ENCODE results near the gene RAET1G.

The RAET1G gene

DNA sequence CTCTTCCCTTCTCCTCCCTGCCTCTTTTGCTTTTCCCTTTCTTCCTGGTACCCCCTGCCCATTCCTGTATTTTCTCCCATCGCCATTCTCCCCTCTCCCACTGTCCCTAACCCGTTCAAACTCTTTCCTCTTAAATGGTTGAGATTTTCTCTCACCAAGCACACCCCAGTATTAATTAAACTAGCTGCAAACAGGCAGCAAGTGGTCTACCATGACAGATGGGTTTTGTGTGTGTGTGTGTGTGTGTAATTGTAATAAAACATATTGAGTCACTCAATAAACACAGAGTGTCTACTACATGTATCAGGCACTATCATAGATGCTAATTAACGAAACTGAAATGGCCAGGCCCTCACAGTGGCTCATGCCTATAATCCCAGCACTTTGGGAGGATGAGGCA lies 31.7 kb downstream of the RAET1G start:
- DNase-seq, result no peak

DNA sequence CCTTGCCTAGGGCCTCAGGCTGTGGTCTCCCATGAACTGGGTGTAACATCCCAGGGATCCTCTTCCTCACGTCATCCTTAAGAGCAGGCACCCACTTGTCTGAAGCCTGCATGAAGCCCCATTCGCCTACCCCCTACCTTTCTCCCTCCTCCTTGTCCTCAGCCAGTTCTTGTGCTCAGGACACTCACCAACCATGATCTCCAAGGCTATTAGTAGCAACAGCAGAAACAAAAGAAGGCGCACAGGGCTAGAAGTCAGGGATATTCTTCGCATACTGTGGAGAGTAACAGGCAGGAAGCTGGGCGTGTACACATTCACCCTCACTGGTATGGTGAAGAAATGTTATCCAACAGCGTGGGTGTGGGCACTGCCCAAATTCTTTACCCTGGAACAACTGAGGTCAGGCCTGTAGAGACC lies 32.3 kb downstream of the RAET1G start:
- no peak for DNase-seq

DNA sequence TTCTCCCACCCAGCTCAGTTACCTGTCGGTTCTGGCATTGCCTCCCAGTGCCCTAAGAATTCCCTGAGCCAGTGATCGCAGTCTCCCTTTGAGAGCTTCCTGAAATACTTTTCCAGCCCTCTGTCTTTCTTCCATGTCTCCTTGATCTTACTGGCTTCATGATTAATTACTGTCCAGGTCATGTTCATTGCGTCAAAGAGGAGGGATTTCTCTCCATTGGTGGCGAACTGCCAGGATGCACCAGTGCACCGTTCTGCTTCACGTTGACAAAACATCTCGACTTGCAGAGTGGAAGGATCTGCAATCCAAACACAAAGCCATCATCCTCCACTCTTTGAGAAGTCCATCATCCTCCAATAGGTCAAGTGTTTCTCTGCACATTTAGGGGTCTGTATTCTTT lies 33.6 kb downstream of the RAET1G start:
- DNase-seq, result no peak

DNA sequence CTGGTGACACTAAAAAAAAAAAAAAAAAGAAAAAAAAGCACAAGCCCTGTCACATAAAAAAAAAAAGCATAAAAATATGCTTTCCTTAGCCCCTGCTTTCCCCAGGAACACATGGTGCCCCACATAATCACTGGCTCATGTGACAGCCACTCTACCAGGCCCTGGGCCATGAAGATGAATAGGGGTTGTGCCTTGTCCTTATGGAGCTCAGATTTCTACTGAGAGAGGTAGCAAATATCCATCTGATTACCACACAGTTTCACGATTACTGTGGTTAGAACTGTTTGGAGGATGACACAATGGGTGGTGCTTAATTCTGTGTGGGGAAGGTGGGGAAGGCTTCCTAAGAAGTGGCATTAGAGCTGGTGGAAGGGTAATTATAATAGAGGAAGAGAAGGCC lies 34.3 kb downstream of the RAET1G start:
- DNase-seq, result no peak

DNA sequence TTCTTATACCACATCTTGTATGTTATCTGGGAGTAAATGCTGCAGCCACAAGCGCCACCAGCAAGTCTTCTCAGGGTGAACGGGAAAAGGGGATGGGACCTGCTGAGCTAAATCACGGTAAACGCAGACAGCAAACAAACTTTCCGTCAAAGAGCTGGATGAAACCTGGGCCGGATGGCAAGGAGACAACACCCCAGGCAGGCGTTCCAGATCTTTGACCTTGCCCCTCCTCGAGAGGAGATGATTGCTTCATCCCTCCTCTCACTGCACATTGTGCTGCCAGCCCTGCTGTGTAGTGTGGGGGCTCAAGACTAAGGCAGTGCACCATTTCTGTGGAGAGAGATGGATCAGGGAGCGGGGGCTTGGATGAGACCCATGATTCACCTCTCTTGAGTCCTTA lies 34.8 kb downstream of the RAET1G start:
- no peak for DNase-seq

DNA sequence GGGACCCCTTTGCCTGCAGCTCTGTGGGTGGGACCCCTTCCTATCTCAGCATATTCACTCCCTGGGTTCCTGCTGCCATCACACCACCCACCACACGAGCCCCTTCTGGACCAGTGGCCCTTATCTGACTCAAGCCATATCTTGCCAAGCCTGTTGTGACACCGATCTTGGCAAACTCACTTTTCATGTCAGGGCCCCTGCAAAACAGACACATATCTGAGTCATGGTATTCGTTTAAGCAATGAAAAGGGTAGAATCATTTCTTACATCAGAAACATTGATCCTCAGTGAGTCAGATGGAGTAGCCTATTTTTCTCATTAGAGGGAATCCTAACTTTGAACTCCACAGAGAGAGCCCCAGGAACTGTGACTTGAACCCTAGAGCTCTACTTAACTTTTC lies 35.6 kb downstream of the RAET1G start:
- DNase-seq, result no peak

DNA sequence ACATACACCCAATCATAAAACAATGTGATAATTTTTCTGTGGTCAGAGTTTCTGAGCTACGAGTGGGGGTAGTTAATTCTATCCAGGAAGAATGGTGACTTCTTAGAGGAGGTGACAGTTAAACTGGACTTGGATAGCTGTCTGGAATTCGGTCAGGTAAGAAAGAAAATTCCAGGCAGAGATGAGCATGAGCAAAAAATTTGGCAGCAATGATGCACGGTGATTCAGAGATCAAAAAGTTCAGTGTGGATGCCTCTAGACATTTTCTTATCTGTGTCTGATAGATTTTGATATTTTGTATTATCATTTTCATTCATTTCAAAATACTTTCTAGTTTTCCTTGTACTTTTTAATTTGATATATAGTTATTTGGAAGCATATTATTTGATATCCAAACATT lies 37.0 kb downstream of the RAET1G start:
- no peak for DNase-seq

DNA sequence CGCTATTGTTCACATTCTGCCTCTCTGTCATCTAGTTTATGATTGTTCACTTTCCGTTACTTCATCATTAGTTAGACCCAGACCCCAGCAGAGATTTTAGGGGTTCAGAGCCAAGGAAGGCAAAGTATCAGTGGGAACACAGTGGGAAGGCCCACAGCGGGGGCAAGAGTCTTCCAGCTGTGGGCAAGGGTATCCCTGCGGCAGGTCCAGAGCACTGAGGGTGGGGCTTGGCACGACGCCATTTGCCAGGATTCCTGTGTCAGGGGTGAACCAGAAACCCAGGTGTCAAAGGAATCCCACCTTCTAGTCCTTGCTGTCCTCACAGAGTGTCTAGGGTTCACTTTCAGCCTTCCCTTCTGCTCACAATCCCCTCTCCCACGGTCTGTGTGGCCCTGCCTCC lies 38.3 kb downstream of the RAET1G start:
- DNase-seq, result no peak

DNA sequence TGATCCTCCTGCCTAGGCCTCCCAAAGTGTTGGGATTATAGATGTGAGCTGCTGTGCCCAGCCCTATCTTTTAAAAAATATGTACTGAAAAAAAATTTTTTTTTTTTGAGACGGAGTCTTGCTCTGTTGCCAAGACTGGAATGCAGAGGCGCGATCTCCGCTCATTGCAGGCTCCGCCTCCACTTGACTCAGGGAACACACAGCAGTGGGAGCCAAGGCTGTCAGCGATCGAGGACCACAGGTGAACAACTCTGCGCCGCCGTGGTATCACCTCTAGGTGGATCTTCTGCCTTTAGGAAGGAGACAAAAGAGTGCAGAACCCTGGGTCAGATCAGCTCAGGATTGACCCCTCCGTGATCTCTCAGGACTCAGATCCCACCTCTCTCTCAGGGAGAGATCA lies 38.7 kb downstream of the RAET1G start:
- no peak for DNase-seq

DNA sequence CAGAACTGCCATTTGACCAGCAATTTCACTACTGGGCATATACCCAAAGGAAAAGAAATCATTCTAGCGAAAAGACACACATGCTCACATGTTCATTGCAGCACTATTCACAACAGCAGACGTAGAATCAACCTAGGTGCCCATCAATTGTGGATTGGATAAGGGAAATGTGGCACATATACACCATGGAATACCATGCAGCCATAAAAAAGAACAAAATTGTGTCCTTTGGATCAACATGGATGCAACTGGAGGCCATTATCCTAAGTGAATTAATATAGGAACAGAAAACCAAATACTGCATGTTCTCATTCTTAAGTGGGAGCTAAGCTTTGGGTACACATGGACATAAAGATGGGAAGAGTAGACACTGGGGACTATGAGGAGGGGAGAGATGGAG lies 41.1 kb downstream of the RAET1G start:
- no peak for DNase-seq

DNA sequence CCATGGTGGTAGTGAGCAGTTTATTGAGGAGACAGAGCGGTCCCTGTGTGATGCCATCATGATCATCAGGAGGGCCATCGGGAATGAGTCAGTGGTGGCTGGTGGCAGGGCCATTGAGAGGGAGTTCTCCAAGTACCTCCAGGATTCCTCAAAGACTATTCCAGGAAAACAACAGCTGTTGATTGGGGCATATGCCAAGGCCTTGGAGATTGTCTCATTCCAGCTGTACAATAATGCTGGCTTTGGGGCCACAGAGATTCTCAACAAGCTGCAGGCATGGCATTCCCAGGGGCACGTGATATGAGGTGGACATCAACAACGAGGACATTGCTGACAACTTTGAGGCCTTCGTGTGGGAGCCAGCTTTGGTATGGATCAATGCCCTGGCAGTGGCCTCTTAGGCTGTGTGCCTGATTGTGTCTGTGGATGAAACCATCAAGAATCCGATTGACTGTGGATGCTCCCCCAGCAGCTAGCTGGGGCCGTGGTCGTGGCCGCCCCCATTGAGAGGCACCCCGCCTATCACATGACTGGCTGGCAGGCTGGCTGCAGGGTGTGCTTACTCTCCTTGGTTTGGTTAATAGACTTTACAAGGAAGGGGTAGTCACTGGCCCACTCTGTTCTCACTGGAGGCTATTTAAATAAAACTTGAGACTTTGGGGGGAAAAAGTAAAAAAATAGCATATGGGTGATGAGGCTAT lies 41.7 kb downstream of the RAET1G start:
- DNase-seq, result no peak

DNA sequence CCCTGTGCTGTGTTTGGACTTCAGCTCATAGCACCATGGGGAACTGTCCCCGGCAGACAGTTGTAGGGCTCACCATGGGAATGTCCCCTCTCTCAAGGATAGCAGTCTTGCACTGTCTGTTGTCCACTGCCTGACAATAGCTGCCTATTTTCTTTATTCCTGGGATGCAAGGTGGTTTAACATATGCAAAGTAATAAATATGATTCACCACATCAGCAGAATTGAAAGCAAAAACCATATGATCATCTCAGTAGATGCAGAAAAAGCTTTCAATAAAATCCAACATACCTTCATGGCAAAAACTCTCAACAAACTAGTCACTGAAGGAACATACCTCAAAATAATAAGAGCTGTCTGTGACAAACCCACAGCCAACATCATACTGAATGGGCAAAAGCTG lies 45.3 kb downstream of the RAET1G start:
- no peak for DNase-seq

DNA sequence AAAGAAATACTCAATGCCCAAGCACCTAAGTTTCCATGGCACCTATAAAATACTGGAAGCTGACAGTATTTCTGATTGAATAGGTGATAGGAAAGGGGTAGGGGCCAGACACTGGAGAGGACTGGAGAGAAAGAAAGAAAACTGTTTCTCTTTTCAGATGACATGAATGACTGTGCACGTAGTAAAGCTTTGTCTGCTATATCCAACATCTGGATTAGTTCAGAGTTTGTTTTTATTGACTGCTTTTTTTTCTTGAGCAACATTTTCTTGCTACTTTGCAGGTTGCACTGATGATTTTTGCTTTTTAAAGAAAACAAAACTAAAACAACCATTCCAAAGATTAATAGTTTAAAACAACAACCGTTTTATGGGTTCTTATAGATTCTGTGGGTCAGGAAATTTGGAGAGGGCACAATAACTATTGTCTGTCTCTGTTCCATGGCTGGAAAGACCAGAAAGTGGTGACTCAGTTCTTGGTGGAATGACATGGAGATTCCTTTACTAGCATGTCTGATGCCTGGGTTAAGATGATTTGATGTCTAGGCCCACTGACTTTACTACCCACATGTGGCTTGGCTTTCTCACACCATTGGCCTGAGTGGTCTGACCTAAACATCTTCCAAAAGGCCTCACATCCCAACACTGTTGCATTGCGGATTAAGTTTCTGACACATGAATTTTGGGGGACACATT lies 46.5 kb downstream of the RAET1G start:
- DNase-seq, result no peak

DNA sequence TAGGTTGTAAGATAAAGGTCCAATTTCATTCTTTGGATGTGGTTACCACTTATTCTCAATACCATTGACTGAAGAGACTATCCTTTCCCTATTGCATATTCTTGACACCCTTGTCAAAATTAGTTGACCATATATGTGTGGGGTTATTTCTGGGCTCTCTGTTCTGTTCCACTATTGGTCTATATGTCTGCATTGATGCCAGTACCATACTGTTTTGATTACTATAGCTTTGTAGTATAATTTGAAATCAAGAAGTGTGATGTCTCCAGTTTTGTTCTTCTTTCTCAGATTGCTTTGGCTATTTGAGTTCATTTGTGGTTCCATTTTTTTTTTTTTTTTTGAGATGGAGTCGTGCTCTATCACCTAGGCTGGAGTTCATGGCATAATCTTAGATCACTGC lies 50.7 kb downstream of the RAET1G start:
- no peak for DNase-seq

DNA sequence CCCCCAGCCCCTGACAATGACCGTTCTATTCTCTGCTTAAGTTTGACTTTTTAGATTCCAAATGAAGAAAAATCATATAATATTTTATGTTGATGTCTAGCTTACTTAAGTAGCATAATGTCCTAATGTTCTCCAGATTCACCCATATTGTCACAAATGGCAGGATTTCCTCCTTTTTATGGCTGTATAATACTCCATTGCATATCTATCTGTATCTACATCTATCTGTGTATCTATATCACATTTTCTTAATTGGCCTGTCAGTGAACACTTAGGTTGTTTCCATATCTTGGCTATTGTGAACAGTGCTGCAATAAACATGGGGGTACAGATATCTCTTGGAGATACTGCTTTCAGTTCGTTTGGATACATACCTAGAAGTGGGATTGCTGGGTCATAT lies 51.7 kb downstream of the RAET1G start:
- no peak for DNase-seq

DNA sequence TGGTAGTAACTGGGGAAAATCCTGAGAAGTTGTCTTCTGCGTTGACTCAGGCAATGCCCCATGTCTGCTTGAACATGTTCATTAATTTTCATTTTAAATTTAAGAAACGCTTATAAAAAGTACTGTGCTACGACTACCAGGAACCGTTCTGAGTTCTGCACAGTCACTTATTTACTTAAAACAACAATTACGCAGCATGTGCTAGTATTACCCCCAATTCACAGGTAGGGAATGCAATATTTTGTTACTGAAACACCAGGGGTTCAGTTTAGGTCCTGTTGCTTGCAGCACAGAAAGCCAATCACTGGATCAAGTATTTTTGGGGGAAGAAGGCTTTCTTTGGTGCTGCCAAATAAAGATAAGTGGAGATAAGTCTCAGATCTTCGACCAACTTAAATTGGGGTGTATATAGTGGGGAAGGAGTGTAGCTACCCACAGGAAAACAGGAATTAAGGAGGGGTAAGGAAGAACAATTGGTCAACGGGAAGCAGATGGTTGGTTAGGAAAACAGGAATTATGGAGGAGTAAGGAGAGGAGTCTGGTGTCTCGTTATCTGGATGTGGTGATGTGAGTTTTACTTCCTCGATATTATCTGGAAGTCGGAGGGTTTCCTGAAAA lies 53.5 kb downstream of the RAET1G start:
- DNase-seq, result no peak

DNA sequence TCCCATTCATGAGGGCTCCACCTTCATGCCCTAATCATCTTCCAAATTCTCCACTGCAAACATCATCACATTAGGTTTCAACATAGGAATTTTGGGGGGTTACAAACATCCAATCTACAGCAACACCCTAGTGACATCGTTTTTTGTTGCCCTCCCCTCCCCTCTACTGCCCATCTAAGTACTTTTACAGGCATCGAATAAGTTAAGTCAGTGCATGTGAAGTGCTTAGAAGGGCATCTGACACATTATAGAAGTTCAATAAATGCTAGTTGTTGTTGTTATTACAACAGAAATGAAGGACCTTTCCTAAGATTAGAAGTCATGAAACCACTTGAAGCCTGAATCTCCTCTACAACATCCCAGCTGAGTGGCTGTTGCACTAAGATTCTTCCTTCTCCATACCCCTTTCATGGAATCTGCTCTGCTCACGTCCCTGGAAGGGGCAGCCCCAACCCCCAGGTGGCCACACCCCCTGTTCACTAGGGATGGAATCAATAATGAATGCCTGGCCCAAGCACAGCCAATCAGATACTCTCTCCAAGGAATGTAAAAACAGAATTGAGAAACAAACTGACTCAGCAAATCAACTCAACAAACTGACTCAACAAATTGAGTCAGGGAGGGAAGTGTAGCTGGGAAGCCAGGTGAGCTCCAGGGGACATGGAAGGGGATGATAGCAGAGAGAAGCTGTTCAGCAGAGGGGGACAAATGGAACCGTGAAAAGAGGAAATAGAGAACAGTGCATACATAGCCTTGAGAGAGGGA lies 54.9 kb downstream of the RAET1G start:
- no peak for DNase-seq
